H1 (cell line): ENCODE measurements around the gene TCERG1.

Experiments
- CHD1 ChIP-seq: IDR thresholded peaks from 2 replicates; pipeline ENCODE4 v1.6.1; 2012; ENCODE audit warnings: low read depth, low read length, improper control_type of control experiment
- EZH2 ChIP-seq: fragments of 200-600 bp; sonication (generic); IDR thresholded peaks from 2 replicates; pipeline ENCODE4 v1.7.1; 2012; ENCODE audit warnings: low read depth, mild to moderate bottlenecking, moderate library complexity, low read length, inconsistent platforms; ENCODE audit not compliant: severe bottlenecking
- HDAC6 ChIP-seq: IDR thresholded peaks from one replicate; pipeline ENCODE4 v1.7.1; 2012; ENCODE audit warnings: low read depth, mild to moderate bottlenecking, inconsistent platforms, low read length, moderate library complexity
- KDM1A ChIP-seq: fragments of 200-600, 300-600 bp; sonication (generic); IDR thresholded peaks from 2 replicates; pipeline ENCODE4 v1.7.1; 2016; ENCODE audit warnings: mild to moderate bottlenecking, low read length, borderline replicate concordance
- POLR2A ChIP-seq, 2 experiments: IDR thresholded peaks; 1 replicate in 1 of 2; 2 replicates in 1 of 2; pipeline ENCODE4 v1.6.1; 2011; ENCODE audit warnings: low read depth in 2 of 2, low read length in 2 of 2, mild to moderate bottlenecking in 2 of 2; ENCODE audit errors: control extremely low read depth in 1 of 2
- SUZ12 ChIP-seq: fragments of 200-600 bp; sonication (generic); IDR thresholded peaks from 2 replicates; pipeline ENCODE4 v1.6.1; 2012; ENCODE audit warnings: mild to moderate bottlenecking, inconsistent platforms, low read length, moderate library complexity, mixed read lengths
- TF ChIP-seq, protein P1 (sequence below), 3 experiments: IDR thresholded peaks; 1 replicate in 2 of 3; 2 replicates in 1 of 3; pipeline versions ENCODE4 v1.5.1 to v1.6.1; 2011; ENCODE audit warnings: low read length in 3 of 3, mild to moderate bottlenecking in 3 of 3, inconsistent platforms in 2 of 3, low read depth in 1 of 3, moderate library complexity in 1 of 3; ENCODE audit not compliant: insufficient read depth in 1 of 3; ENCODE audit errors: control extremely low read depth in 1 of 3
- TF ChIP-seq, protein P2 (sequence below): IDR thresholded peaks from 2 replicates; pipeline ENCODE4 v1.6.1; 2012; ENCODE audit warnings: low read length, inconsistent platforms
- TF ChIP-seq, protein P3 (sequence below): IDR thresholded peaks from 2 replicates; pipeline ENCODE4 v1.6.1; 2011; ENCODE audit warnings: low read depth, mild to moderate bottlenecking, low read length; ENCODE audit not compliant: insufficient read depth

DNA sequence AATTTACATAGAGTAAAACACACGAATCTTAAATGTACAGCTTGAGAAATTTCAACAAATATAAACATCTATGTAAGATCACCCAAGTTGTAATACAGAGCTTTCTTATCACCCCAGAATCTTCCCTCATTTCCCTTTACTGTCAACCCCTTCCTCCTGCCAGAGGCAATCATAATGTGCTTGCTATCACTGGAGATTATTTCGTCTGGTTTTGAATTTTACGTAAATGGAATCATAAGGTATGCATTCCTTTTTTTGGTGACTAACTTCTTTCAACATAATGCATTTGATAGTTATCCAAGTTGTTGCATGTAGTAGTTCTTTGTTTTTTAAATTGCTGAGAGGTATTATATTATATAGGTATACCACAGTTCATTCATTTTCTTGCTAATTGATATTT lies 106.3 kb downstream of the TCERG1 start:
- TF ChIP-seq, protein P1, sequence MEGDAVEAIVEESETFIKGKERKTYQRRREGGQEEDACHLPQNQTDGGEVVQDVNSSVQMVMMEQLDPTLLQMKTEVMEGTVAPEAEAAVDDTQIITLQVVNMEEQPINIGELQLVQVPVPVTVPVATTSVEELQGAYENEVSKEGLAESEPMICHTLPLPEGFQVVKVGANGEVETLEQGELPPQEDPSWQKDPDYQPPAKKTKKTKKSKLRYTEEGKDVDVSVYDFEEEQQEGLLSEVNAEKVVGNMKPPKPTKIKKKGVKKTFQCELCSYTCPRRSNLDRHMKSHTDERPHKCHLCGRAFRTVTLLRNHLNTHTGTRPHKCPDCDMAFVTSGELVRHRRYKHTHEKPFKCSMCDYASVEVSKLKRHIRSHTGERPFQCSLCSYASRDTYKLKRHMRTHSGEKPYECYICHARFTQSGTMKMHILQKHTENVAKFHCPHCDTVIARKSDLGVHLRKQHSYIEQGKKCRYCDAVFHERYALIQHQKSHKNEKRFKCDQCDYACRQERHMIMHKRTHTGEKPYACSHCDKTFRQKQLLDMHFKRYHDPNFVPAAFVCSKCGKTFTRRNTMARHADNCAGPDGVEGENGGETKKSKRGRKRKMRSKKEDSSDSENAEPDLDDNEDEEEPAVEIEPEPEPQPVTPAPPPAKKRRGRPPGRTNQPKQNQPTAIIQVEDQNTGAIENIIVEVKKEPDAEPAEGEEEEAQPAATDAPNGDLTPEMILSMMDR (IDR thresholded peaks at IDR 0.05; ENCODE audit: control extremely low read depth in 1 of 3, insufficient read depth in 1 of 3, low read depth in 1 of 3, low read length in 3 of 3): no peak
- TF ChIP-seq CHD1 (no peak), KDM1A (no peak), SUZ12 (no peak), POLR2A (IDR thresholded peaks at IDR 0.05; ENCODE audit: control extremely low read depth in 1 of 2, low read depth in 2 of 2, low read length in 2 of 2) (no peak), HDAC6 (no peak), EZH2 (no peak)
- TF ChIP-seq, protein P2, sequence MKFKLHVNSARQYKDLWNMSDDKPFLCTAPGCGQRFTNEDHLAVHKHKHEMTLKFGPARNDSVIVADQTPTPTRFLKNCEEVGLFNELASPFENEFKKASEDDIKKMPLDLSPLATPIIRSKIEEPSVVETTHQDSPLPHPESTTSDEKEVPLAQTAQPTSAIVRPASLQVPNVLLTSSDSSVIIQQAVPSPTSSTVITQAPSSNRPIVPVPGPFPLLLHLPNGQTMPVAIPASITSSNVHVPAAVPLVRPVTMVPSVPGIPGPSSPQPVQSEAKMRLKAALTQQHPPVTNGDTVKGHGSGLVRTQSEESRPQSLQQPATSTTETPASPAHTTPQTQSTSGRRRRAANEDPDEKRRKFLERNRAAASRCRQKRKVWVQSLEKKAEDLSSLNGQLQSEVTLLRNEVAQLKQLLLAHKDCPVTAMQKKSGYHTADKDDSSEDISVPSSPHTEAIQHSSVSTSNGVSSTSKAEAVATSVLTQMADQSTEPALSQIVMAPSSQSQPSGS: no peak
- TF ChIP-seq, protein P3, sequence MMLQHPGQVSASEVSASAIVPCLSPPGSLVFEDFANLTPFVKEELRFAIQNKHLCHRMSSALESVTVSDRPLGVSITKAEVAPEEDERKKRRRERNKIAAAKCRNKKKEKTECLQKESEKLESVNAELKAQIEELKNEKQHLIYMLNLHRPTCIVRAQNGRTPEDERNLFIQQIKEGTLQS: no peak
